HepG2 (cell line): ENCODE results near the gene MT1F. TPM values are rescaled to one million over a fixed set of nuclear protein-coding genes. Genes with fewer than 3 reads are reported as not detected.

ENCODE experiments used
- CCDC6 ChIP-seq: sonication (generic); formaldehyde crosslinking; IDR thresholded peaks from 2 replicates; pipeline ENCODE4 v1.8.1; 2022; ENCODE audit warnings: mild to moderate bottlenecking, missing genetic modification reagents, moderate library complexity
- CREB1 ChIP-seq, 2 experiments: fragments of 450-650 bp in 1 of 2; IDR thresholded peaks; 2 replicates each; pipeline ENCODE4 v1.6.1; 2016 to 2017; ENCODE audit warnings: control low read depth in 1 of 2, mild to moderate bottlenecking in 1 of 2, missing compliant biosample characterization in 1 of 2, missing genetic modification characterization in 1 of 2
- HBP1 ChIP-seq: IDR thresholded peaks from 2 replicates; pipeline ENCODE4 v1.6.1; 2016; ENCODE audit warnings: low read depth, control low read depth
- HDAC2 ChIP-seq: sonication (generic); formaldehyde crosslinking; IDR thresholded peaks from 2 replicates; pipeline ENCODE4 v1.4.0; 2020; ENCODE audit warnings: missing genetic modification reagents
- MED8 ChIP-seq: sonication (generic); formaldehyde crosslinking; IDR thresholded peaks from 2 replicates; pipeline ENCODE4 v1.8.1; 2023; ENCODE audit warnings: mild to moderate bottlenecking, missing genetic modification reagents; ENCODE audit not compliant: insufficient replicate concordance
- MIXL1 ChIP-seq: IDR thresholded peaks from 2 replicates; pipeline ENCODE4 v1.6.1; 2016
- MTF2 ChIP-seq: sonication (generic); formaldehyde crosslinking; IDR thresholded peaks from 2 replicates; pipeline ENCODE4 v1.5.0; 2020; ENCODE audit warnings: missing genetic modification reagents, borderline replicate concordance
- NCOA2 ChIP-seq: sonication (generic); formaldehyde crosslinking; IDR thresholded peaks from 2 replicates; pipeline ENCODE4 v1.8.0; 2022; ENCODE audit warnings: inconsistent platforms
- NFIC ChIP-seq: IDR thresholded peaks from 2 replicates; pipeline ENCODE4 v1.6.1; 2012; ENCODE audit warnings: mild to moderate bottlenecking, low read length, inconsistent platforms
- PAF1 ChIP-seq: IDR thresholded peaks from 2 replicates; pipeline ENCODE4 v1.6.1; 2016; ENCODE audit warnings: missing genetic modification reagents, missing compliant biosample characterization
- RARA ChIP-seq: IDR thresholded peaks from 2 replicates; pipeline ENCODE4 v1.6.1; 2016; ENCODE audit warnings: missing genetic modification reagents, missing compliant biosample characterization
- RELA ChIP-seq: sonication (generic); formaldehyde crosslinking; IDR thresholded peaks from 2 replicates; pipeline ENCODE4 v1.4.0; 2020; ENCODE audit warnings: missing genetic modification reagents
- SMAD1 ChIP-seq: sonication (generic); formaldehyde crosslinking; IDR thresholded peaks from 2 replicates; pipeline ENCODE4 v1.4.0; 2020; ENCODE audit warnings: missing genetic modification reagents, low read depth, mild to moderate bottlenecking, borderline replicate concordance
- SRSF9 ChIP-seq: fragments of 200-400 bp; formaldehyde crosslinking; IDR thresholded peaks from 2 replicates; pipeline ENCODE4 v1.6.1; 2018; ENCODE audit warnings: borderline replicate concordance, mild to moderate bottlenecking, low read depth, low read length; ENCODE audit not compliant: insufficient read depth, poor library complexity, severe bottlenecking
- TAF1 ChIP-seq: sonication (generic); formaldehyde crosslinking; IDR thresholded peaks from 2 replicates; pipeline ENCODE4 v1.4.0; 2020; ENCODE audit warnings: missing genetic modification reagents
- TBX2 ChIP-seq: sonication (generic); formaldehyde crosslinking; IDR thresholded peaks from 2 replicates; pipeline ENCODE4 v1.5.0; 2020; ENCODE audit warnings: missing genetic modification reagents, mild to moderate bottlenecking, borderline replicate concordance
- TBX3 ChIP-seq: fragments of 450-650 bp; IDR thresholded peaks from 2 replicates; pipeline ENCODE4 v1.6.1; 2017; ENCODE audit warnings: antibody characterized with exemption, mild to moderate bottlenecking, inconsistent platforms, borderline replicate concordance
- TEAD2 ChIP-seq: sonication (generic); formaldehyde crosslinking; IDR thresholded peaks from 2 replicates; pipeline ENCODE4 v1.9.0; 2021; ENCODE audit warnings: missing genetic modification reagents
- ZBTB4 ChIP-seq: sonication (generic); formaldehyde crosslinking; IDR thresholded peaks from 2 replicates; pipeline ENCODE4 v1.4.0; 2020; ENCODE audit warnings: missing genetic modification reagents, mild to moderate bottlenecking, borderline replicate concordance
- ZNF18 ChIP-seq: sonication (generic); formaldehyde crosslinking; IDR thresholded peaks from 2 replicates; pipeline ENCODE4 v1.8.0; 2022; ENCODE audit warnings: mild to moderate bottlenecking, missing genetic modification reagents; ENCODE audit not compliant: insufficient replicate concordance
- ZNF619 ChIP-seq: sonication (generic); formaldehyde crosslinking; IDR thresholded peaks from 2 replicates; pipeline ENCODE4 v1.4.0; 2020; ENCODE audit warnings: mild to moderate bottlenecking, missing genetic modification reagents
- ZSCAN9 ChIP-seq: IDR thresholded peaks from 2 replicates; pipeline ENCODE4 v1.6.1; 2016; ENCODE audit warnings: borderline replicate concordance
- ZZZ3 ChIP-seq: sonication (generic); formaldehyde crosslinking; IDR thresholded peaks from 2 replicates; pipeline ENCODE4 v1.4.0; 2020; ENCODE audit warnings: missing genetic modification reagents, mild to moderate bottlenecking, borderline replicate concordance
- polyA plus RNA-seq, 8 experiments: library from polyadenylated mRNA; depleted of rRNA in 3 of 8; stranded (reverse) in 7 of 8; unstranded in 1 of 8; fragments of >200 nt; fragmentation: Illumina TruSeq in 4 of 8; extraction: Trizol in 4 of 8; gene quantifications; 2 replicates each; pipeline versions ENCODE4 v1.2.1 to v1.2.3, GENCODE V29; 2011 to 2016; ENCODE audit warnings: low read depth in 4 of 8, missing spikeins in 1 of 8, mixed read lengths in 1 of 8; ENCODE audit not compliant: insufficient read depth in 1 of 8
- total RNA-seq, 5 experiments: library from RNA; depleted of rRNA; stranded (reverse); fragments of >200 nt; fragmentation: Illumina TruSeq; extraction: Trizol; gene quantifications; 2 replicates each; pipeline ENCODE4 v1.2.3, GENCODE V29; 2016; ENCODE audit warnings: low read depth in 1 of 5
- TF ChIP-seq, protein P1 (sequence below): sonication (generic); formaldehyde crosslinking; IDR thresholded peaks from 2 replicates; pipeline ENCODE4 v1.4.0; 2020; ENCODE audit warnings: missing genetic modification reagents

Gene MT1F
- total and polyA plus RNA-seq, 2 of the 13 experiments (the other 11 are each of a cell fraction or from before 2014, with no cell fraction given), result 1.9 to 169 TPM

DNA sequence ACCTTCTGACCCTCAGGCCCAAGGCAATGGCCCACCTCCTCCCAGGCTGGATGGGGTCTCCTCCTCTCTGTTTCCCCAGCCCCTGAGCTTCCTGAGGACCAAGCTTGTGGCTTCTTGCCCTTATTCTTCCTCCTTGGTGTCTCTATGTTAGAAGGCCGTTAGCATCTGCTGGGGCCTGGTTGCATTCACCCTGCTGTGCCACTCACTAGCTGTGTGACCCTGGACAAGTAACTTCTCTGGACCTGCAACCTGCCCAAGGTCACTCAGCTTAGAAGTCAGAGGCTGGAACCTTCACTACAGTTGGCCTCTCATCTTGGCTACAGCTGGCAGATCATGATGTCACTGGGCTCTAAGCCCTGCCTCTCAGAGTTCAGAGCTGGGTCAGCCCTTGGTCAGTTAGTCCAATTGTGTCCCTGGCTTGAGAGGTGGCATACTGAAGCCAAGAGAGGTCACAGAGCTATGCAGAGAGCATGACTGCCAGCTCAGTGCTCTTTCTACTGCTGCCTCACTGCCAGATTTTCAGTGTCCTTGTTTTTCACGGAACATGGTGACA is 46.4 kb upstream of the MT1F start (continued):
- TF ChIP-seq RARA (CRISPR knock-in tag) (peak; percentile 98), HBP1 (CRISPR knock-in tag) (no peak; the same call in 1 of the 2 replicates), MTF2 (no peak), RELA (CRISPR knock-in tag) (no peak), SMAD1 (CRISPR knock-in tag) (no peak), TBX3 (no peak), TBX2 (CRISPR knock-in tag) (no peak), ZNF619 (CRISPR knock-in tag) (no peak), TEAD2 (CRISPR knock-in tag) (no peak), ZNF18 (CRISPR knock-in tag) (no peak), MIXL1 (CRISPR knock-in tag) (no peak), CCDC6 (no peak), ZZZ3 (no peak), SRSF9 (no peak), NCOA2 (CRISPR knock-in tag) (no peak), ZSCAN9 (CRISPR knock-in tag) (no peak), ZBTB4 (CRISPR knock-in tag) (no peak), CREB1 (IDR thresholded peaks at IDR 0.05) (peak; percentile 50), CREB1 (CRISPR knock-in tag; IDR thresholded peaks at IDR 0.05) (no peak), HDAC2 (CRISPR knock-in tag) (no peak), MED8 (CRISPR knock-in tag) (no peak), NFIC (no peak), PAF1 (no peak), TAF1 (CRISPR knock-in tag) (no peak)
- TF ChIP-seq, protein P1, sequence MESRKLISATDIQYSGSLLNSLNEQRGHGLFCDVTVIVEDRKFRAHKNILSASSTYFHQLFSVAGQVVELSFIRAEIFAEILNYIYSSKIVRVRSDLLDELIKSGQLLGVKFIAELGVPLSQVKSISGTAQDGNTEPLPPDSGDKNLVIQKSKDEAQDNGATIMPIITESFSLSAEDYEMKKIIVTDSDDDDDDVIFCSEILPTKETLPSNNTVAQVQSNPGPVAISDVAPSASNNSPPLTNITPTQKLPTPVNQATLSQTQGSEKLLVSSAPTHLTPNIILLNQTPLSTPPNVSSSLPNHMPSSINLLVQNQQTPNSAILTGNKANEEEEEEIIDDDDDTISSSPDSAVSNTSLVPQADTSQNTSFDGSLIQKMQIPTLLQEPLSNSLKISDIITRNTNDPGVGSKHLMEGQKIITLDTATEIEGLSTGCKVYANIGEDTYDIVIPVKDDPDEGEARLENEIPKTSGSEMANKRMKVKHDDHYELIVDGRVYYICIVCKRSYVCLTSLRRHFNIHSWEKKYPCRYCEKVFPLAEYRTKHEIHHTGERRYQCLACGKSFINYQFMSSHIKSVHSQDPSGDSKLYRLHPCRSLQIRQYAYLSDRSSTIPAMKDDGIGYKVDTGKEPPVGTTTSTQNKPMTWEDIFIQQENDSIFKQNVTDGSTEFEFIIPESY (CRISPR knock-in tag), result no peak
